Measurements from ENCODE around the gene RPL32.
"Not testable (repeated sequence)": the region's sequence is repeated elsewhere in the genome, so short reads cannot be mapped to it uniquely, and the experiment has no call there.

The RPL32 gene

DNA sequence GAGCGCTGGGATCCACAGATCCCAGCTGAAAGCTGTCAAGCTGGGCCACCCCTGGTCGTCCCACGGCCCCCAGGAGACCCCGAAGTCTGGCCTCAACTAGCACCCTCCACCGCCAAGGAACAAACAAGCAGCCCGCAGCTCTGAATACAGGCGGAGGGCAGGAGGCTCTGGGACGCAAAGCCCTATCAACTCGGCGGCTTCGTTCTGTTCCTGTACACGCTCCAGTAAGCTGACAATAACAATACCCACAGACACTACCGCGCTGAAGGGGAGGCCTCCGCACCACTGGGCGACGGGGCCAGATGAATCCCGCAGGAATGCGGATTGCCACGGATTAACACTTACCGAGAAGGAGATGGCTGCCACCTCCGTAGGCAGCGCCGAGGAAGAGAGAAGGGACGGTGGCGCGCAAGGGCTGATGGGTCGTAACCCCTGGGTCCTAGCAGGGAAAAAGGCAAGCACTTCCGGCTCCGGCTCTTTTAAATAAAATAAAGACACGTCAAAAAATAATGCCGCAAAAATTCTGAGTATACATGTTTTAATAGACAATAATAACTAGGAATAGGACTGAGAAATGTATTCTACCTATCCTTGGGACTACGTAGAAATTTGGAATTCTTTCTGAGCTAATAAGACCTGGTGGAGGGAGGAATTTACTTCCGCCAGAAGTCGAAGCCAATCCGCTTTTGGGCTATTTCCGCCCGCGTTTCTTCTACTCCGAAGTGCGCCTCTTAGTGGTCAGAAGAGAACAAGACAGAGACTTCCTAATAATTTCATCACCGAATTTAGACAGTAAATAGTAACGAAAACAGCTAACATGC lies at the start of gene RPL32:
TSS of gene RPL32 (minus strand) at position 417 of the 821 bp plus-strand sequence. CDS start 1,328 bp downstream, outside the sequence.
- peak; percentile 95 for ATAC-seq
- peak within 1 kb of the TSS; percentile 100 for H3K27ac Mint-ChIP-seq
- no peaks in the 10 kb centered on the region for H3K27me3 Mint-ChIP-seq
- peak within 1 kb of the TSS; percentile 95 for H3K4me3 Mint-ChIP-seq
- H3K9me3 Mint-ChIP-seq: no peaks in the 10 kb centered on the region
- DNase-seq: peak; percentile 81 to 87
- H3K4me1 Mint-ChIP-seq: peaks cover 53% of the 10 kb centered on the region

DNA sequence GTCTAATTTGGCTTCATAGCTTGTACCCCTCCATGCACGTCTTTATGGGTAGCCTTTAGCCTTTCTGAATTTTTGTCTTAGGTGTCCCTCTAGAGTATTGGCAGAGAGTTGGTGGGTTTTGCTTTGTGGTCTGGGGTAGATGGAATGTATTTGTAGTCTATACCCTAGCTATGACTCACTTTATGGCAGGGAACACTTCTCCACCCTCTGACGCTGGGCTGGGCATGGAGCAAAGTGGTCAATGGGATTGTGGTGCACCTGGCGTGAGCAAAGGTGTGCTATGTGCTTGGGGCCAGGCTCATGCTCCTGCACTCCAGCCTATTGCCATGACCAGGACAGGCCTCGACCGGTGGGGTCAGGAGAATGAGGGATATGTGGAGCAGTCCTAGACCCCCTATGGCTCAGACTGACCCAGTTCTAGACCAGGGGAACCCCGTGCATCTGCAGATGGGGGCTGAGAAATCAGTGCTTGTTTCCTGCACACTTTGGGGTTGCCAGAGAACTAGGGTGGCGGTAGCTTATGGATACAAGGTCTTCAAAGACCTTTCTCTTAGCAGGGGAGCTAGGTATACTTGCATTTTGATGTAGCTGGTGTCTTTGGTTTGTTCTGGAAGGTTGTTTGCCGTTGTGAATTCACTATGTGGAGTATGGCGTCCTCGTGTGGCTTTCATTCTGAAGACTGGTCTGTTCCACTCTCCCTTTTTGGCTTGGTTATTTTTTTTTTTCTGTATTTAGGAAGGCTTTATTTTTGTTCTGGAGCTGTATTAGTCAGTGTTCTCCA lies 49.4 kb upstream of the RPL32 start:
- no peak overlapping the region for H3K27ac Mint-ChIP-seq
- ATAC-seq (no peak), DNase-seq (no peak)
- peaks cover 23% of the 10 kb centered on the region for H3K4me1 Mint-ChIP-seq
- H3K9me3 Mint-ChIP-seq: no peaks in the 10 kb centered on the region
- peak overlapping the region in 1 of 2 donors; percentile 17 for H3K4me3 Mint-ChIP-seq
- peaks cover 38% of the 10 kb centered on the region for H3K27me3 Mint-ChIP-seq

DNA sequence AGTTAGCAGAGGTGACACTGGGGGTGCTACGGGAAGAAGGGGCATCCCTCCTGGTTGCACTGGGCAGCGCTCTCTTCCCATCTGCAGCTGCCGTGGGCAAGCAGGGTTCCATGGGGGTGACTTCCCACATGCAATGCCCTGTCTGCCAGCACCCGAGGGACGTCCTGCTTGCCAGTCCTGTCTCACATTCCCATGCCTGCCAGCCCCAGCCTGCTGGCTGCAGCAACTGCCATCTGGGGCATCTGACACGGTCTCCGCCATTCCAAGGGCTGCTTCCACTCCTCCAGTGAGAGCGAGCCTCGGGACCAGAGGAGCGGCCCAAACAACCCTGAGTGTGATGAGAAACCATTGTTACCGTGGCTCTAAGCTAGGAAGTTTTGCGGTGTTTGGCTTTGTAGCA lies 45.4 kb upstream of the RPL32 start:
- DNase-seq: no peak
- H3K9me3 Mint-ChIP-seq: no peaks in the 10 kb centered on the region
- no peak overlapping the region for H3K4me3 Mint-ChIP-seq
- H3K27me3 Mint-ChIP-seq: peaks cover 38% of the 10 kb centered on the region
- no peak for ATAC-seq
- H3K4me1 Mint-ChIP-seq: peaks cover 23% of the 10 kb centered on the region
- no peak overlapping the region for H3K27ac Mint-ChIP-seq

DNA sequence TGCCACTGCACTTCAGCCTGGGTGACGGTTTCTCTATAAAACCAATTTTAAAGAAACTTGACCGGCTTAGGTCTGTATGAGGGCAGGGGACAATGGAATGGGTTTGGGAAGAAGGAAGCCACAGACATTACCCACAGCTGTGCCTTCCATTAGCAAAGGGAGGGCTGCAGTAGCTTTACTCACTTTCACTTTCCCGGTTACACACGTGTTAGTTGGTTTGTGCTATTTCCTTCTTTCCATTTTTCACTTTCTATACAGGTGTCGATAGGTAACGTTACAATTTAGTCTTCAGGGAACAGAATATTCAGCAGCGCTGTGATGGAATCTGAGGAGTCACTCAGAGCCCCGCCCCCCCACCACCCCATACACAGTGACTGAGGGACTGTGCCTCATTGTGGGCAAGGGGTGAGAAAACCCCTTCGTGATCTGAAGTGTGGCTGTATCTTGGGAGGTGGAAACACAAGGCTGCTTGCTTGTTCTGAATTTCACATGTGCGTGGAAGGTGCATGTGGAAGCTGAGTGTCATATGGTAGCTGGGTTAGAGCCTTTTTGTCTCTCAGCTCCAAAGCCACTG lies 44.8 kb upstream of the RPL32 start:
- DNase-seq (no peak), ATAC-seq (peak; percentile 73)
- H3K9me3 Mint-ChIP-seq: no peaks in the 10 kb centered on the region
- peaks cover 36% of the 10 kb centered on the region for H3K27me3 Mint-ChIP-seq
- peaks cover 19% of the 10 kb centered on the region for H3K4me1 Mint-ChIP-seq
- peak overlapping the region; percentile 57 to 62 for H3K4me3 Mint-ChIP-seq
- peak overlapping the region; percentile 30 to 90 for H3K27ac Mint-ChIP-seq

DNA sequence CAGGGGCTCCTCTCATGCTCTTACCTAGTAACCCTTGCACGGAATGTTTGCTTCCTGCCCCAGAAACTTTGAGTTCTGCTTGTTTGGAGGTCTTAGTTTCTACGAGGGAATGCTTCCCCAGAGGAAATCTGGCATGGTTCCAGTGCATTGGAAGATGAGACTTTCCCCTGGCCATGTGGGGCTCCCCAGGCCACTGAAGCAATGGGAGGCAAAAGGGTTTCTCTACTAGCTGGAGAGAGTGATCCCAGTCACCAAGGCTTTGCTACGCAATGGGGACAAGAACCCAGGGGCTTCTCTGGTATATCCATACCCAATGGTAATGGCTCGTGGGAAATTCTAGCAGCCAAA lies 44.2 kb upstream of the RPL32 start:
- DNase-seq (no peak), ATAC-seq (no peak)
- H3K4me3 Mint-ChIP-seq: no peak overlapping the region
- peaks cover 30% of the 10 kb centered on the region for H3K27me3 Mint-ChIP-seq
- H3K27ac Mint-ChIP-seq: peak overlapping the region in 1 of 2 donors; percentile 32
- peaks cover 16% of the 10 kb centered on the region for H3K4me1 Mint-ChIP-seq
- no peaks in the 10 kb centered on the region for H3K9me3 Mint-ChIP-seq

DNA sequence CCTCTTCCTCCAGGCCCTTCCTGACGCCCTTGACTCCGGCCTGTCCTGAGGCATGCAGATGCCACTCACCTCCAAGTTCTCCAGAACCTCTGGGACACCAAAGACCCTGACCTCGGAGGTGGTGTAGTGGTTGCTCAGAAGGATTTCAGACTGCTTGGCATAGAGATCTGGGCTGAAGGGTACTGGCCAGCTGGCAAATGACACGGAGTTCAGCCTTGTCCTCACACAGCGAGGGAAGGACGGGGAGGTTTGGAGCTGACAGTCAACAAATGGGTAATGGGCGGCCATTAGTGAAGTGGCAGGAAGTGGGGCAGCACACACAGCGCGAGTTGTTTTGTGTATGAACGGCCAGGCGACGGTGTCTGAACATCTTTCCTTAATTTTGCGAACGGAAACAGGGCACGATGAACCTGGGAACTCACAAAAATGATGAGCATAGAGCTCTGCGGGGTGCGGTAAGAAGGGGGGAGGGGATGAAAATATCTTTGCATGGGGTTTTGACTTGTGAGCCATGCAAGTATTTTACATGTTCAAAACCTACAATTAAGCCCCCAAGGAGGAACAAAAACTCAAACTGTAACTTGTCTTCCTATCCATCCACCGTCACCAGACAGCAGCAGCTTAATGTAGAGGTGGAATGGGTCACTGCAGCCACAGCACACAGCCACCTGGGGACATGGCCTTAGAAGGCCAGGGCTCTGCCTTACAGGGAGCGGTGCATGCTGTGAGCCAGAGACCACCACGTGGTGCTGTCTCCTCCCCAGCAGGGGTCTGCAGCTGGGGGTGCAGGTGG lies 43.6 kb upstream of the RPL32 start:
- H3K27ac Mint-ChIP-seq: no peak overlapping the region
- H3K9me3 Mint-ChIP-seq: no peaks in the 10 kb centered on the region
- ATAC-seq (no peak), DNase-seq (no peak)
- peaks cover 25% of the 10 kb centered on the region for H3K27me3 Mint-ChIP-seq
- peaks cover 16% of the 10 kb centered on the region for H3K4me1 Mint-ChIP-seq
- H3K4me3 Mint-ChIP-seq: no peak overlapping the region

DNA sequence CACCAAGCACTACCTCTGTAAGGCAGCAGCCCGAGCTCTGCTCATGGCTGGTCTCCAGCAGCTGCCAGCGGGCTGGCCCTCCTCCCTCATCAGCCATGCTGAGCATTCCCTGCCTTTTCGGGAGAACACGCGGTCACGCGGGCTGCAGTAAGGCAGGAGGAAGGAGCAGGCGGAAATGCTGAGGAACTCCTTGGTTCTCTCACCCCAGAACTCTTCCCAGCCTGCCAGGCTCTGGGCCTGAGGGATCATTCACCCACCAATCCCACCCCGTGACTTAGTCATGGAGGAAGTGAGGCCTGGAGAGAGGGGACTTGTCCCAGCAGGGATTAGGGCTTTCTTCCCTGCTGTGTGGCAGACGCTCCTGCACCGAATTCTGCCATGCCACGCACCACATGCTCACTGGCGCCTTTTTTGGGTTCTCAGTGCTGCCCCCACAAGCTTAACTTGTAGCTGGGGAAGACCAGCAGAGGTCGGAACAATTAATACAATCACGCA lies 42.9 kb upstream of the RPL32 start:
- H3K27ac Mint-ChIP-seq: no peak overlapping the region
- H3K9me3 Mint-ChIP-seq: no peaks in the 10 kb centered on the region
- H3K27me3 Mint-ChIP-seq: peaks cover 19% of the 10 kb centered on the region
- no peak overlapping the region for H3K4me3 Mint-ChIP-seq
- ATAC-seq: no peak
- no peak for DNase-seq
- peaks cover 16% of the 10 kb centered on the region for H3K4me1 Mint-ChIP-seq

DNA sequence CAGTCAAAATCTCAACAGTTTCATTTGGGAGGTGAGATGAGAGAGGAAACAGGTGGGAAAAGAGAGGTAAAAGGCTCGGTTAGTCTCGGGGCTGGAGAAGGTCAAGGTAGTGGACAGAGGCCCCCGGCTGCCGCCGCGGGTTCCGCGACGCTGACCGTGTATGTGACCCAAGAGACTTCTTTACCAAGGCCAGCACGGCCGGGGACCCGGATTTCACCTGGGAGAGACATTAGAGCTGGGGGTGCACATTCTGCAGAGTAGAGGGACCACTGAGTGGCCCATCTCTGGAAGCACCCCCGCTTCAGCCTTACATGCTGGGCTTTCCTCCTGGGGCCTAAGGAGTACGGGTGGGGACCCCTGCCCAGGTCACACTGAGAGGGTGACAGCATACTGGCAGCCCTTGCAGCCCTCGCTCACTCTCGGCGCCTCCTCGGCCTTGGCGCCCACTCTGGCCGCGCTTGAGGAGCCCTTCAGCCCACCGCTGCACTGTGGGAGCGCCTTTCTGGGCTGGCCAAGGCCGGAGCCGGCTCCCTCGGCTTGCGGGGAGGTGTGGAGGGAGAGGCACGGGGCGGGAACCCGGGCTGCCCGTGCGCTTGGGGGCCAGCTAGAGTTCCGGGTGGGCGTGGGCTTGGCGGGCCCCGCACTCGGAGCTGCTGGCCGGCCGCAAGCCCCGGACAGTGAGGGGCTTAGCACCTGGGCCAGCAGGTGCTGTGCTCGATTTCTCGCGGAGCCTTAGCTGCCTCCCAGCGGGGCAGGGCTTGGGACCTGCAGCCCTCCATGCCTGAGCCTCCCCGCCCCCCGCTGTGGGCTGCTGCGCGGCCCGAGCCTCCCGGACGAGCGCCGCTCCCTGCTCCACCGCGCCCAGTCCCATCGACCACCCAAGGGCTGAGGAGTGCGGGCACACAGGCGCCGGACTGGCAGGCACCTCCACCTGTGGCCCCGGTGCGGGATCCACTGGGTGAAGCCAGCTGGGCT lies 41.3 kb upstream of the RPL32 start:
- Mint-ChIP-seq H3K27ac (no peak overlapping the region), H3K27me3 (peaks cover 13% of the 10 kb centered on the region), H3K4me1 (peaks cover 16% of the 10 kb centered on the region), H3K4me3 (no peak overlapping the region), H3K9me3 (no peaks in the 10 kb centered on the region)
- ATAC-seq: no peak
- no peak for DNase-seq

DNA sequence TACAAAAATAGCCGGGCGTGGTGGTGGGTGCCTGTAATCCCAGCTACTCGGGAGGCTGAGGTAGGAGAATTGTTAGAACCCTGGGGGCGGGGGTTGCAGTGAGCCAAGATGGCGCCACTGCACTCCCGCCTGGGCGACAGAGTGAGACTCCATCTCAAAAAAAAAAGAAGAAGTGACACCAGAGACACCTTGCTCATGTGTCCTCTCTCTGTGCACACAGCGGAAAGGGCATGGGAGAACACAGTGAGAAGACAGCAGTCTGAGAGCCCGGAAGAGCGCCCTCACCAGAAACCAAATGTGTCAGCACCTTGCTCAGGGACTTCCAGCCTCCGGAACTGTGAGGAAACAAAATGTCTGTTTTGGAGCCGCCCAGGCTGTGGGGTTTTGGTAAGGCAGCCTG lies 40.5 kb upstream of the RPL32 start:
- DNase-seq, H3K27ac Mint-ChIP-seq, H3K9me3 Mint-ChIP-seq, H3K27me3 Mint-ChIP-seq, ATAC-seq, H3K4me3 Mint-ChIP-seq: not testable (repeated sequence)
- peaks cover 13% of the 10 kb centered on the region for H3K4me1 Mint-ChIP-seq

DNA sequence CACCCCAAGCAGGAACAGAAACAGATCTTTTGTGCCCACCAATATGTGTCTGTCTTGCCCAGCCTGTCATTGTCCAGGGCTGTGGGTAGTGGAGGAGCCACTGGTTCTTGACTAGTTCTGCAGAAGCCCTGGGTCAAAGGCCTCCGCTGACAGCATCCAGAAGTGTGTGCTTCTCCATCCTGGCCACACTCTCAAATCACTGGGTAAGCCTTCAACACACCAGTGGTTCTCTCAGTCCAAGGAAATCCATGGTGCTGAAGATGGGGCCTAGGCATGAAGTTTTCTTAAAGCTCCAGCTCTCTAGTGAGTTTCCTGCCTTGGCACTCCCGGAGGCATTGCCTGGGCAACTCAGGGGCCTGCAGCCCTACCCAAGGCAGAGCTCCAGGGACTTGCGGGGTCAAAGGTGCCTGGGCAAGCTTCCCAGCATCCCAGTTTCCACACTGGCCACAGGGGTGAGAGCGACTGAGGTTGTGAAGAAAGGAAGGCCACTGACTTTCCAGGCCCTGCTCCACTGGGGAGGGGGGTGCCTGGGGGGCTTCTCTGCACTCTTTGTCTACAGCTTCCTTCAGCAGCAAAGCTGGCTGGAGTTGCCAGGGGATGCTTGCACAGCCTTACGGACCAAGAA lies 37.9 kb upstream of the RPL32 start:
- no peak for DNase-seq
- Mint-ChIP-seq H3K27ac (no peak overlapping the region), H3K4me1 (peaks cover 6% of the 10 kb centered on the region), H3K9me3 (no peaks in the 10 kb centered on the region), H3K4me3 (no peak overlapping the region), H3K27me3 (peaks cover 17% of the 10 kb centered on the region)
- no peak for ATAC-seq

DNA sequence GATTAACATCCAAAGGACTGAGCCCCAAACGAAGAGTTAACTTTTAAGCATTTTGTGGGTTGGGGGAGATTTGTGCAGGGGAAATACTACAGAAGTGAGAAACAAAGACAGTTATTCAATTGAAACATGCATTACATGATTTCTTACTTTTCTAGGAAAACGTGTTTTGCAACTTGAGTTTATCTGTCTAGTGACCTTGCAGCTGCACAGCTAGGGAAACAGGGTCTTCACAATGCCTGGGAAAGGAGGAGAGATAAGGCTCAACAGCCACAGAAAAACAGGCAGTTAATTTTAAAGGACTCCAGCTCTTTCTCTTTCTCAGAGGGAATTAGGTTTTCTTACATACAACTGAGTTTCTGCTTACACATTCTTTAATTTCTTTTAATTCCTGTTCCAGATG lies 37.4 kb upstream of the RPL32 start:
- DNase-seq, H3K27ac Mint-ChIP-seq, H3K4me3 Mint-ChIP-seq, ATAC-seq, H3K9me3 Mint-ChIP-seq, H3K4me1 Mint-ChIP-seq: not testable (repeated sequence)
- H3K27me3 Mint-ChIP-seq: peaks cover 22% of the 10 kb centered on the region

DNA sequence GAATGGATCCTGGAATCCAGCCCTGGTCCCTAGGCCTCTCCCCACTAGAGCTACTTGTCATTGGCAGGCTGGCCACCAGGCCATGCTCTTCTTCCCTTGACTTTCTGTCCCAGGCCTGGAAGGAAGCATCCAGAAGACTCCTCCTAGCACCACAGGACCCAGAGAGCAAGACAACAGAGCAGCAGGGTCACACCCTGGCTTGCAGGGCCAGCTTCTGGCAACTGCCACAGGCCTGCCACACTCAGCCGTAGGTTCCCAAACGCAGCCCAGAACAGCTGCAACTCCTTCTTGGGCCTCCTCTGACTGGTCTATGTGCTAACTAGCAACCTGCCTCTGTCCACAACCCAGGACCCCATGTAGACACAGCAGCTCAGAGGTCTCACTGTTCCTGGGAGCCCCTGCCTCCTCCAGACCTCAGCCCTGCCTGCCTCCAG lies 36.8 kb upstream of the RPL32 start:
- no peak overlapping the region for H3K27ac Mint-ChIP-seq
- DNase-seq (no peak), ATAC-seq (no peak)
- peaks cover 24% of the 10 kb centered on the region for H3K27me3 Mint-ChIP-seq
- H3K4me3 Mint-ChIP-seq: no peak overlapping the region
- H3K4me1 Mint-ChIP-seq: peaks cover 6% of the 10 kb centered on the region
- H3K9me3 Mint-ChIP-seq: no peaks in the 10 kb centered on the region

DNA sequence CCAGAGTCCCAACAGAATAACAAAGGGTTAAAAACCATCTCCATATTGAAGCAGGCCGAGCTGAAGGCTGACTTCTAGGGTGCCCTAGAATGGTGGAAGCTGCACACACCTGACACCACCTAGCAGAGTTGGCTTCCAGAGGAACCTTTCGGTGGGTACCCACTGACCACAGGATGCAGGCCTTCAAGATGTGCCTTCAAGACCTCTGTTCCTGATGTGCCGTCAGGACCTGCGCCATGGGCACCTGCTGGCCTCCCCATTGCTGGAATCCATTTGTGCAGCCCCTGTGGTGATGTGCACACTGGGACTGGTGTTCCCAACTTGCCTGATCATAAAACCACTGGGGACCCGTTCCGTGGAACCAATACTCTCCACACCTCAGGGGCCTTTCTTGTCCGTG lies 35.7 kb upstream of the RPL32 start:
- H3K27me3 Mint-ChIP-seq: peaks cover 24% of the 10 kb centered on the region

More for the DNA sequence above, 35.7 kb upstream of the RPL32 start:
- ATAC-seq (no peak), DNase-seq (no peak)
- peaks cover 6% of the 10 kb centered on the region for H3K4me1 Mint-ChIP-seq
- H3K27ac Mint-ChIP-seq: no peak overlapping the region
- H3K9me3 Mint-ChIP-seq: no peaks in the 10 kb centered on the region
- H3K4me3 Mint-ChIP-seq: no peak overlapping the region

Measured in stimulated activated naive CD8-positive, alpha-beta T cell treated with anti-CD3 and anti-CD28 coated beads, Interleukin-15, amount 100 ng/mL, for 72 hours (primary cell).